Smooth muscle cell (in vitro differentiated cells): ENCODE measurements around the gene ZNF862. TPM values are rescaled to one million over a fixed set of nuclear protein-coding genes. Genes with fewer than 3 reads are reported as not detected.

ENCODE experiments used
- DNase-seq: peaks from one replicate; lab custom pipeline; 2025; ENCODE audit not compliant: unreplicated experiment; lab: John Stamatoyannopoulos, UW
- H2AFZ ChIP-seq: fragments of 200-600 bp; sonication (generic); 2 replicates; pipeline ENCODE4 v1.6.0; 2016; ENCODE audit warnings: antibody characterized with exemption, low read depth, mild to moderate bottlenecking
- H3F3A ChIP-seq: fragments of 200-600 bp; sonication (generic); 2 replicates; pipeline ENCODE4 v1.6.0; 2017; ENCODE audit warnings: antibody characterized with exemption, low read depth
- H3K27ac ChIP-seq: fragments of 200-600 bp; sonication (generic); 2 replicates; pipeline ENCODE4 v1.5.1; 2016; ENCODE audit warnings: low read depth, mild to moderate bottlenecking
- H3K27me3 ChIP-seq: fragments of 200-600 bp; sonication (generic); 2 replicates; pipeline ENCODE4 v1.6.1; 2016; ENCODE audit warnings: low read depth, mild to moderate bottlenecking
- H3K36me3 ChIP-seq: fragments of 200-600 bp; sonication (generic); 2 replicates; pipeline ENCODE4 v1.5.1; 2016; ENCODE audit warnings: low read depth
- H3K4me1 ChIP-seq: fragments of 200-600 bp; sonication (generic); 2 replicates; pipeline ENCODE4 v1.5.1; 2016; ENCODE audit warnings: low read depth
- H3K4me2 ChIP-seq: fragments of 200-600 bp; sonication (generic); 2 replicates; pipeline ENCODE4 v1.6.0; 2016; ENCODE audit warnings: mild to moderate bottlenecking
- H3K4me3 ChIP-seq: fragments of 200-600 bp; sonication (generic); 2 replicates; pipeline ENCODE4 v1.5.1; 2016; ENCODE audit warnings: mild to moderate bottlenecking
- H3K79me2 ChIP-seq: fragments of 200-600 bp; sonication (generic); 2 replicates; pipeline ENCODE4 v1.6.0; 2016; ENCODE audit warnings: low read depth, mild to moderate bottlenecking
- H3K9ac ChIP-seq: fragments of 200-600 bp; sonication (generic); 2 replicates; pipeline ENCODE4 v1.6.0; 2016; ENCODE audit warnings: low read depth
- H3K9me3 ChIP-seq: fragments of 200-600 bp; sonication (generic); replicated peaks from 2 replicates; pipeline ENCODE4 v1.5.1; 2016; ENCODE audit warnings: low read depth
- H4K20me1 ChIP-seq: fragments of 200-600 bp; sonication (generic); 2 replicates; pipeline ENCODE4 v1.6.0; 2016; ENCODE audit warnings: low read depth
- CTCF ChIP-seq: fragments of 200-600 bp; sonication (generic); IDR thresholded peaks from 2 replicates; pipeline ENCODE4 v1.5.1; 2017; ENCODE audit warnings: borderline replicate concordance, mild to moderate bottlenecking, antibody characterized with exemption; ENCODE audit not compliant: insufficient read depth, poor library complexity, severe bottlenecking
- WGBS: methylation state at CpG from one replicate; pipeline ENCODE4 v1.1.7; 2016; ENCODE audit warnings: low lambda C conversion rate; 5-methylcytosine and 5-hydroxymethylcytosine counted together
- polyA plus RNA-seq: library from polyadenylated mRNA; unstranded; fragments of >200 nt; fragmentation: Nextera tagmentation; extraction: Ambion mirVana; gene quantifications from 2 replicates; pipeline ENCODE4 v1.2.1, GENCODE V29; 2016
- total RNA-seq: library from RNA; depleted of rRNA; stranded (reverse); fragments of >200 nt; gene quantifications from 2 replicates; pipeline ENCODE4 v1.2.3, GENCODE V29; 2014

ZNF862 gene
- total and polyA plus RNA-seq, 2 experiments from 2014 or later: 5.4 to 10.2 TPM

GRCh38 chr7:149811831-149812490 lies 26.2 kb upstream of the ZNF862 start:
- DNase-seq: no peak
- H3K79me2 ChIP-seq: no peaks in the 10 kb centered on the region
- no peak overlapping the region for H3K4me2 ChIP-seq
- H3K27ac ChIP-seq: no peak overlapping the region
- H3K4me1 ChIP-seq: peaks cover 3% of the 10 kb centered on the region
- H3K4me3 ChIP-seq: no peak overlapping the region
- 93% methylated on average over 15 of the region's 16 CpGs for WGBS
- H3F3A ChIP-seq: no peaks in the 10 kb centered on the region
- TF ChIP-seq CTCF: no peak
- H3K9me3 ChIP-seq: no peaks in the 10 kb centered on the region
- no peaks in the 10 kb centered on the region for H3K27me3 ChIP-seq
- no peak overlapping the region for H3K9ac ChIP-seq
- H2AFZ ChIP-seq: no peak overlapping the region
- no peaks in the 10 kb centered on the region for H3K36me3 ChIP-seq
- no peaks in the 10 kb centered on the region for H4K20me1 ChIP-seq

GRCh38 chr7:149813254-149814035 lies 24.7 kb upstream of the ZNF862 start:
- Histone ChIP-seq H3K9ac (no peak overlapping the region), H3F3A (no peaks in the 10 kb centered on the region), H4K20me1 (no peaks in the 10 kb centered on the region), H3K4me2 (no peak overlapping the region), H2AFZ (no peak overlapping the region), H3K4me1 (peaks cover 3% of the 10 kb centered on the region), H3K9me3 (no peaks in the 10 kb centered on the region), H3K4me3 (no peak overlapping the region), H3K27ac (no peak overlapping the region), H3K79me2 (no peaks in the 10 kb centered on the region), H3K36me3 (no peaks in the 10 kb centered on the region), H3K27me3 (no peaks in the 10 kb centered on the region)
- no peak for DNase-seq
- whole genome bisulfite sequencing: 91% methylated on average over 27 of the region's 28 CpGs
- TF ChIP-seq CTCF: no peak

GRCh38 chr7:149814494-149814893 lies 23.7 kb upstream of the ZNF862 start:
- no peak overlapping the region for H2AFZ ChIP-seq
- H3K4me3 ChIP-seq: no peak overlapping the region
- H3K4me2 ChIP-seq: no peak overlapping the region
- no peaks in the 10 kb centered on the region for H3F3A ChIP-seq
- DNase-seq: no peak
- no peaks in the 10 kb centered on the region for H3K27me3 ChIP-seq
- H3K9ac ChIP-seq: no peak overlapping the region
- H3K9me3 ChIP-seq: no peaks in the 10 kb centered on the region
- no peaks in the 10 kb centered on the region for H3K36me3 ChIP-seq
- no peak for TF ChIP-seq CTCF
- no peak overlapping the region for H3K27ac ChIP-seq
- no peaks in the 10 kb centered on the region for H3K79me2 ChIP-seq
- WGBS: 91% methylated on average over 15 of the region's 15 CpGs
- peaks cover 3% of the 10 kb centered on the region for H3K4me1 ChIP-seq
- H4K20me1 ChIP-seq: no peaks in the 10 kb centered on the region
